Stimulated activated CD8-positive, alpha-beta memory T cell treated with anti-CD3 and anti-CD28 coated beads, Interleukin-12 subunit alpha, Interleukin-12 subunit beta, amount 100 ng/mL, for 4 hours (primary cell): ENCODE measurements around the gene GBP2.
A peak's percentile ranks its signal among the peaks of the same experiment; 100 is the strongest.
"Not testable (repeated sequence)": the region's sequence is repeated elsewhere in the genome, so short reads cannot be mapped to it uniquely, and the experiment has no call there.

Experiments
- DNase-seq: peaks from one replicate; pipeline ENCODE4 v3.0.0-alpha.2; 2020; ENCODE audit warnings: low read depth

GBP2 gene

DNA sequence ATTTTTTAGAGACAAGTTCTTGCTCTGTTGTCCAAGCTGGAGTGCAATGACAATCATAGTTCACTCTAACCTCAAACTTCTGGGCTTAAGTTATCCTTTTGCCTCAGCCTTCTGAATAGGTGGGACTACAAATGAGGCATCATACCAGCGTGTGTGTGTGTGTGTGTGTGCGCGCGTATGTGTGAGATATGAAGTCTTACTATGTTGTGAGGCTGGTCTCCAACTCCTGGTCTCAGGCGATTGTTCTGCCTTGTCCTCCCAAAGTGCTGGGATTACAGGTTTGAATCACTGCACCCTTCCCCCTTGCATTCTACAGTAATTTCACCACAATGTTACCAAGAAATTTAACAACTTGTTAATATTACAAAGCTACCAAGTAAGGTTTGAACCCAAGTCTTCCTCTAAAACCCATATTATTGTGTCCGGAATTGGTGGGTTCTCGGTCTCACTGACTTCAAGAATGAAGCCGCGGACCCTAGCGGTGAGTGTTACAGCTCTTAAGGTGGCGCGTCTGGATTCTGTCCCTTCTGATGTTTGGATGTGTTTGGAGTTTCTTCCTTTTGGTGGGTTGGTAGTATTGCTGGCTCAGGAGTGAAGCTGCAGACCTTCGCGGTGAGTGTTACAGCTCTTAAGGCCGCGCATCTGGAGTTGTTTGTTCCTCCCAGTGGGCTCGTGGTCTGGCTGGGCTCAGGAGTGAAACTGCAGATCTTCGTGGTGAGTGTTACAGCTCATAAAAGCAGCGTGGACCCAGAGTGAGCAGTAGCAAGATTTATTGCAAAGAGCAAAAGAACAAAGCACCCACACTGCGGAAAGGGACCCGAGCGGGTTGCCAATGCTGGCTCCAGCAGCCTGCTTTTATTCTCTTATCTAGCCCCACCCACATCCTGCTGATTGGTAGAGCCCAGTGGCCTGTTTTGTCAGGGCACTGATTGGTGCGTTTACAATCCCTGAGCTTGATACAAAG, 970 bp upstream of the GBP2 start:
- peak; percentile 67 for DNase-seq

GRCh38 chr1:89125240-89125912, 538 bp downstream of the GBP2 start:
- DNase-seq = no peak

GRCh38 chr1:89121641-89122040, 4.3 kb downstream of the GBP2 start:
- DNase-seq = no peak

- no peak for DNase-seq
Observed at GRCh38 chr1:89114662-89115061, 11.3 kb downstream of the GBP2 start.

DNA sequence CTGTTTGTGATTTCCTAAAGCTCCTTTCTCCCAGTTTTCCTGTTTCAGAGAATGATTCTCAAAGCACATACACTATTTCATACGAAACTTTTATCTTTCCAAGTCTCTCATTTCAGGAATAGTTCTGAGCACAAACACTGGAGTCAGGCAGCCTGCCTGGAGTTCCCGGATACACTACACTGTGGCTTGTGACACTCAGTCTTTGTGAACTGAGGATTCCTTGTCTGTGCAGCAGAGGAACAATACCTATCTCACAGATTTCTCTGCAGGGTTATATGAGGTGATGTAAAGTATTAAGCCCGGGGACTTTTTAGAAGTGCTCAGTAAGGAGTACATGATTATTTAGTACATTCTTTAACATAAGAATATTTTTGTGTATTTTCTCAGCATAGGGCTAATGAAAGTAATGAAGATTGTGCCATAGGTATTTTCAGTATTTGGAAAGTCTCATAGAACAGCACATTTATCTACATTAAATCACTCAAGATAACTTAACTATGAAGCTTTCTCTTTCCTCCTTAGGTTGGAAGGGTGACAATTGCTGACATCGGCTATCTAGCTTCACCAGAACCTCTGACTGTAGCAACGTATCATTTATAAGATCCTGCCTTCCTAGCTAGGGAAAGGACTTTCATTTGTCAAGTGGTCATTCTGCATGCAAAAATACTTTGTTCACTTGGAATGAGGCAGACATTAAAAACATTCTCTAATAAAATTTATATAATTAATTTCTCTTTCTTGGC, 12.9 kb downstream of the GBP2 start:
- DNase-seq = no peak

- DNase-seq = no peak
Observed at GRCh38 chr1:89104687-89105086, 21.2 kb downstream of the GBP2 start.

DNA sequence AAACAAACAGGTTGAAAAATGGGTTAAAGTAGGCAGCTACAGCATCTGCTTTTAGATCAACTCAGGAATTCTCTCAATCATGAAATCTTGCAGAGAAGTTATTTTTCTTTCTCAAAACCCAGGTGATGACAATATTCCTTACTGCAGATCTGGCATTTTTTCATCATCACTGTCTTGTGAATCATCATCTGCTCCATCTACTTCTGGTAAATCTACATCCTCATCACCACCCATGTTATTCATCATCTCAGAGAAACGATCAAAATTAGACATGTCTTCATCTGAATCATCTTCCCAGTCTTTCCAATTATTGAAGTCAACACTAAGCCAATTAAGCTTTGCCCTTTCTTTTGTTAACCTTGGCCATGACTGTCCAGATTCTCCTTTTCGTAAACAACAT, 21.8 kb downstream of the GBP2 start:
- DNase-seq = no peak

DNA sequence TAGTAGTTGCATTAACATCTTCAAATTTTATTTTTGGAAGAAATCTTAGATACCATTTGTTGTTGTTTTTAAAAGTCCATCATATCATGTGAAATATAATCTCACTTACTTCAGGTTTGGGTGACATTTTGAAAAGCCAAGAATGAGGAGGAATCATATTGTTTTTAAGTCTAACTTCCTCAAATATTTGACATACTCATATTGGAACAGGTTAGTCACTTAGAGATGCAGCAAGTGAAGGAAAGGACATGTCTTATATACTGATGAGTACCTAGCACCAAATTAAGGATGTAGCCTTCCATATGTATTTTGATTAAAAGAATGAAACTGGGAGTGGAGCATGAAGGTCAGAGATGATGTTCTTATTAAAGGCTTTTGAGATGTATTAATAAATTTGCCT, 23.9 kb downstream of the GBP2 start:
- no peak for DNase-seq

- no peak for DNase-seq
Observed at GRCh38 chr1:89100412-89100811, 25.5 kb downstream of the GBP2 start.

GRCh38 chr1:89098857-89099256, 27.1 kb downstream of the GBP2 start:
- DNase-seq = no peak

GRCh38 chr1:89095737-89096136, 30.2 kb downstream of the GBP2 start:
- DNase-seq = no peak

DNA sequence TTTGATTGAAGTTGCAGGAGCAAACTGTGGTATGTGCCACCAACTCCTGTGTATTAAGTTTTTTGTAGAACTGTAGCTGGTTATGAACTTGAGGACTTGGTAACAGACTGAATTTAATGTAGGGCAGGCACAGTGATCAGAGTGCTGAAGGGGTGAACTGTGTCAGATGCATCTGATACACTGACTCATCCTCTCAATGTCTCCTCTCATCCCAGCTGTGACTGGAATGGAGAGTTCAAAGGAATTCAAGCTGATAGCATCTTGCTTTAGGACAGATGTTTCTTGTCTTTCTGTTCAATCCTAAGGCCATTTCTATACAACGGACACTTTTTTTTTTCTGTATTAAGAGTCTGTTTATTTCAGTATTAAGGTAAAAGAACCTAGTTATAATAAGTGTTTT, 36.0 kb downstream of the GBP2 start:
- no peak for DNase-seq

DNA sequence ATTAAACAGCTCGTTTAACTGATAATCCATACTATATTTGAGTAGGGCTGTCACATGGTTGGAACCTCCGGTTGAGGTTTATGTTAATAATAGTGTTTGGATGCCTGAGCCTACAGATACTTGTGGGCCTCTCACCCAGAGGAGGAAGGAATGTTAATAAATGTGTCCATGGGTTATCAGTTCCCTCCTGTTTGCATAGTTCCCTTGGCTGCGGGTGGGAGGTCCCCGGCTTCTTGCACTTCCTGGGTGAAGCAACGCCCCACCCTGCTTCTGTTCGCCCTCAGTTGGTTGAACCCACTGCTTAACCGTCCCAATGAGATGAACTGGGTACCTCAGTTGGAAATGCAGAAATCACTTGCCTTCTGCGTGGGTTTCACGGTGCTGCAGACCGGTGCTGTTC, 37.3 kb downstream of the GBP2 start:
- DNase-seq = no peak

GRCh38 chr1:89087241-89087640, 38.7 kb downstream of the GBP2 start:
- DNase-seq = no peak

GRCh38 chr1:89085781-89086180, 40.1 kb downstream of the GBP2 start:
- DNase-seq = no peak

DNA sequence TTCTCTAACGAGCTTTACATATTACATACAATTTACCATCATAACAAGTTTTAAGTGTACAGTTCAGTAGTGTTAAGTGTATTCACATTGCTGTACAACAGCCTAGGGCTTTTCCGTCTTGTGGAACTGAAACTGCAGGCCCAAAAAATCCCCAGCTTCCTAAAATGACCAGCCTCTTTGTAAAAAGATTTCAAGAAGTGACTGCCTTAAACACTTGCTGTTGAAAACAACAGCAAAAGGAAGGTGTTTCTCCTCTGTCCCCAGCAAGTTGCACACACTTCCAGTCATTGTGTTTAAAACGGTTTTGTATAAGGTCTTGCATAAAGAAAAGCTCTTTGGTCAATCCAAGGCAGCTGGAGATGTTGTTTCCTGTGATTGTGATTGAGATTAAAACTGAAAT, 44.9 kb downstream of the GBP2 start:
- no peak for DNase-seq

DNA sequence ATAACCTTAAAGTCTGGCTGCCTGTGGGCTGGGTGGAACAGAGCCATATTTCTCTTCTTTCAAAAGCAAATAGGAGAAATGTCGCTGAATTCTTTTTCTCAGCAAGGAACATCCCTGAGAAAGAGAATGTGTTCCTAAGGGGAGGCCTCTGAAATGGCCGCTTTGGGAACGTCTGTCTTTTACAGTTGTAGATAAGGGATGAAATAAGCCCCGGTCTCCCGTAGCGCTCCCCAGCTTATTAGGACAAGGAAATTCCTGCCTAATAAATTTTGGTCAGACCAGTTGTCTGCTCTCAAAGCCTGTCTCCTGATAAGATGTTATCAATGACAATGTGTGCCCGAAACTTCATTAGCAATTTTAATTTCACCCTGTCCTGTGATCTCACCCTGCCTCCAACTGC, 45.8 kb downstream of the GBP2 start:
- DNase-seq = not testable (repeated sequence)

DNA sequence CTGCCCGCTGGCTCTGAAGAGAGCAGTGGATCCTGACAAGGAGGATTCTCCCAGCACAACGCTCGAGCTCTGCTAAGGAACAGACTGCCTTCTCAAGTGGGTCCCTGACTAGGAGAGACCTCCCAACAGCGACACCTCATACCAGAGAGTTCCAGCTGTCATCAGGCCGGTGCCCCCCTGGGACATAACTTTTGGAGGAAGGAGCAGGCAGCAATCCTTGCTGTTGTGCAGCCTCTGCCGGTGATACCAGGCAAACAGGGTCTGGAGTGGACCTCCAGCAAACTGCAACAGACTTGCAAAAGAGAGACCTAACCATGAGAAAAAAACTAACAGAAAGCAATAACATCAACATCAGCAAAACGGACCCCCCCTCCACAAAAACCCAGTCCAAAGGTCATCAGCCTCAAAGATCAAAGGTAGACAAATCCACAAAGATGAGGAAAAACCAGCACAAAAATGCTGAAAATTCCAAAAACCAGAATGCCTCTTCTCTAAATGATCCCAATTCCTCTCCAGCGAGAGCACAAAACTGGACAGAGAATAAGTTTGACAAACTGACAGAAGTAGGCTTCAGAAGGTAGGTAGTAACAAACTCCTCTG, 53.3 kb downstream of the GBP2 start:
- not testable (repeated sequence) for DNase-seq

DNA sequence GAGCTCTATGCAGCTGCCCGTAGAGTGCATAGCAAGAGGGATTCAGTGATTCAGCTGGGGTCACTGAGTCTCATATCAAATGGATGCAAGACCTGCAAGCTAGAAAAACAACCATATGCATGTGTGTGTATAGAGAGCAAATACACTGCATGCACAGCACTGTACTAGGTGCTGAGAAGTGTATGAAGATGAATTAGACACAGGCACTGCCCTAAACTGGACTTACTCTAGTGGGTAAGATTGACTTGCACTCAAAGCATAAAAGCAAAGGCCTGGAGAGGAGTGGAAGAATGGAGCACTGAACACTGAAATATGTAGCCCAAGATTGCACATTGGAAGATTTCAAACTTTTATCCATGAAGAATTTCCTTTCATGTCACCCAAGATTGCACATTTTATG, 55.4 kb downstream of the GBP2 start:
- DNase-seq = no peak

DNA sequence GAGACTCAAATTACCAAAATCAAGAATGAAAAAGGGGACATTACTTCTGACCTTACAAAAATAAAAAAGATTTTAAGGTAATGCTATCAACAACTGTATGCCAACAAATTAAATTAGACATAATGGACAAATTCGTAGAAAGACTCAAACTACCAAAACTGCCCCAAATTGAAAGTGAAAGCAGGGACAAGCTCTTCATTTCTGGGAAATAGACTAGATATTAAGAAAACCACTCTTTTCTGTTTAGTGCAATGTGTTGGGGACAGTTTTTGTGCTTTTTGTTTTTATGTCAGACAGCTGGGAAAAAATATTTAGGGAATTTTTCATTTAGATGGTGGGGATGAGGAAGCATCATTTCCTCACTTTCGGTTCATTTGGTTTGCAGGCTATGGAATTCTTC, 56.0 kb downstream of the GBP2 start:
- no peak for DNase-seq

- DNase-seq = no peak
Observed at GRCh38 chr1:89068291-89068690, 57.6 kb downstream of the GBP2 start.
